ENCODE measurements around the gene ABHD17C. TPM values are rescaled to one million over a fixed set of nuclear protein-coding genes. Genes with fewer than 3 reads are reported as not detected.
A peak's percentile ranks its signal among the peaks of the same experiment; 100 is the strongest.

ABHD17C gene
- total RNA-seq, 2 donors from 2014 or later = 20.9 to 21.5 TPM

DNA sequence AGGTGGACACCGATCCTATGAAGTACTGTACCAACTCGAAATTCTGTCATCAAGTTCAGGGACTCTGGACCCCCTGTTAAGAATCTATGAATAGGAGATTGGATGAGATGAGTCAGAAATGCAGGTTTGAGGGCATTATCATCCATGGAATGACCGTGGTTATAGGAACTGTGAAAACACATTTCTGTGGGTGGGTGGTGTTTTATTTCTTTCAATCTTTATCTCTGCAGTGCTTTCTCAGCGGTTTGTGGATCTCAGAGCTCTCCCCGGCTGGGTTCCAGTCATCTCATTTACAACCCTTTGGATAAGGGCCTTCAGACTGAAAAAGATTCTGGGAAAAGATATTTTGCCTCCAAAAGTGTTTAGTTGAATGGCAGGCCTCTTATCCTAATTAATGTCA lies 5.4 kb upstream of the ABHD17C start:
- Mint-ChIP-seq H3K27me3 (ENCODE audit: insufficient read depth) (peaks cover 8% of the 10 kb centered on the region), H3K36me3 (ENCODE audit: low read depth) (no peaks in the 10 kb centered on the region), H3K27ac (no peak overlapping the region), H3K9me3 (no peaks in the 10 kb centered on the region), H3K4me1 (peaks cover 11% of the 10 kb centered on the region), H3K4me3 (no peak overlapping the region)
- Histone ChIP-seq H3K4me3 (ENCODE audit: low read length) (no peak overlapping the region), H3K4me1 (ENCODE audit: control insufficient read depth, insufficient read depth, low read length) (peaks cover 3% of the 10 kb centered on the region), H3K36me3 (ENCODE audit: control insufficient read depth, insufficient read depth, low read length) (no peaks in the 10 kb centered on the region), H3K27ac (ENCODE audit: low read depth, low read length) (no peak overlapping the region), H3K27me3 (ENCODE audit: control insufficient read depth, insufficient read depth, low read length, poor library complexity, severe bottlenecking) (no peaks in the 10 kb centered on the region), H3K9me3 (ENCODE audit: control insufficient read depth, low read length) (no peaks in the 10 kb centered on the region), H3K9ac (ENCODE audit: extremely low read depth, low read length, poor library complexity, severe bottlenecking) (no peak overlapping the region)
- DNase-seq = no peak
- TF ChIP-seq, protein P1, sequence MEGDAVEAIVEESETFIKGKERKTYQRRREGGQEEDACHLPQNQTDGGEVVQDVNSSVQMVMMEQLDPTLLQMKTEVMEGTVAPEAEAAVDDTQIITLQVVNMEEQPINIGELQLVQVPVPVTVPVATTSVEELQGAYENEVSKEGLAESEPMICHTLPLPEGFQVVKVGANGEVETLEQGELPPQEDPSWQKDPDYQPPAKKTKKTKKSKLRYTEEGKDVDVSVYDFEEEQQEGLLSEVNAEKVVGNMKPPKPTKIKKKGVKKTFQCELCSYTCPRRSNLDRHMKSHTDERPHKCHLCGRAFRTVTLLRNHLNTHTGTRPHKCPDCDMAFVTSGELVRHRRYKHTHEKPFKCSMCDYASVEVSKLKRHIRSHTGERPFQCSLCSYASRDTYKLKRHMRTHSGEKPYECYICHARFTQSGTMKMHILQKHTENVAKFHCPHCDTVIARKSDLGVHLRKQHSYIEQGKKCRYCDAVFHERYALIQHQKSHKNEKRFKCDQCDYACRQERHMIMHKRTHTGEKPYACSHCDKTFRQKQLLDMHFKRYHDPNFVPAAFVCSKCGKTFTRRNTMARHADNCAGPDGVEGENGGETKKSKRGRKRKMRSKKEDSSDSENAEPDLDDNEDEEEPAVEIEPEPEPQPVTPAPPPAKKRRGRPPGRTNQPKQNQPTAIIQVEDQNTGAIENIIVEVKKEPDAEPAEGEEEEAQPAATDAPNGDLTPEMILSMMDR (conservative IDR thresholded peaks at IDR 0.05) = no peak
- WGBS, 2 experiments (ENCODE audit: insufficient coverage in 1 of 2, insufficient read length in 1 of 2) = 55 to 74% methylated on average over 3 to 5 of the region's 5 CpGs

GRCh38 chr15:80691575-80691974 lies 3.5 kb upstream of the ABHD17C start:
- DNase-seq = no peak
- peaks cover 5% of the 10 kb centered on the region for H3K27me3 ChIP-seq (ENCODE audit: control insufficient read depth, insufficient read depth, low read length, poor library complexity, severe bottlenecking)
- H3K27ac ChIP-seq (ENCODE audit: low read depth, low read length) = no peak overlapping the region
- peaks cover 3% of the 10 kb centered on the region for H3K4me1 ChIP-seq (ENCODE audit: control insufficient read depth, insufficient read depth, low read length)
- Mint-ChIP-seq H3K9me3 (no peaks in the 10 kb centered on the region), H3K4me1 (peaks cover 16% of the 10 kb centered on the region), H3K27ac (no peak overlapping the region), H3K36me3 (ENCODE audit: low read depth) (no peaks in the 10 kb centered on the region), H3K27me3 (ENCODE audit: insufficient read depth) (peaks cover 16% of the 10 kb centered on the region), H3K4me3 (no peak overlapping the region)
- H3K36me3 ChIP-seq (ENCODE audit: control insufficient read depth, insufficient read depth, low read length) = no peaks in the 10 kb centered on the region
- TF ChIP-seq, protein P1 (conservative IDR thresholded peaks at IDR 0.05) = no peak
- no peaks in the 10 kb centered on the region for H3K9me3 ChIP-seq (ENCODE audit: control insufficient read depth, low read length)
- no peak overlapping the region for H3K4me3 ChIP-seq (ENCODE audit: low read length)
- no peak overlapping the region for H3K9ac ChIP-seq (ENCODE audit: extremely low read depth, low read length, poor library complexity, severe bottlenecking)
- WGBS, 2 experiments (ENCODE audit: insufficient coverage in 1 of 2, insufficient read length in 1 of 2) = 91 to 94% methylated on average over 3 of the region's 3 CpGs

- H3K36me3 ChIP-seq (ENCODE audit: control insufficient read depth, insufficient read depth, low read length) = peaks cover under 1% of the 10 kb centered on the region
- H3K9me3 ChIP-seq (ENCODE audit: control insufficient read depth, low read length) = peaks cover under 1% of the 10 kb centered on the region
- no peak overlapping the region for H3K27ac ChIP-seq (ENCODE audit: low read depth, low read length)
- Mint-ChIP-seq H3K27ac (no peak overlapping the region), H3K9me3 (no peaks in the 10 kb centered on the region), H3K4me1 (peaks cover 26% of the 10 kb centered on the region), H3K36me3 (ENCODE audit: low read depth) (peaks cover 4% of the 10 kb centered on the region), H3K27me3 (ENCODE audit: insufficient read depth) (peaks cover 25% of the 10 kb centered on the region), H3K4me3 (peak overlapping the region; percentile 80)
- DNase-seq = no peak
- TF ChIP-seq, protein P1 (conservative IDR thresholded peaks at IDR 0.05) = no peak
- peak overlapping the region; percentile 80 for H3K4me3 ChIP-seq (ENCODE audit: low read length)
- 84 to 89% methylated on average over 14 to 15 of the region's 15 CpGs for WGBS, 2 experiments (ENCODE audit: insufficient coverage in 1 of 2, insufficient read length in 1 of 2)
- H3K9ac ChIP-seq (ENCODE audit: extremely low read depth, low read length, poor library complexity, severe bottlenecking) = no peak overlapping the region
- peaks cover 11% of the 10 kb centered on the region for H3K27me3 ChIP-seq (ENCODE audit: control insufficient read depth, insufficient read depth, low read length, poor library complexity, severe bottlenecking)
- H3K4me1 ChIP-seq (ENCODE audit: control insufficient read depth, insufficient read depth, low read length) = no peaks in the 10 kb centered on the region
These were observed 1.2 kb upstream of the ABHD17C start for GRCh38 chr15:80693682-80694610.
